Kasumi-1 (cell line): ENCODE measurements around the gene ADAMTSL1.

Experiments used
- DNase-seq, 2 experiments: peaks; one replicate each; lab custom pipeline; 2025; lab: John Stamatoyannopoulos, UW

Gene ADAMTSL1

GRCh38 chr9:18666986-18667772 is 193.2 kb downstream of the ADAMTSL1 start:
- no peak for DNase-seq

GRCh38 chr9:18668944-18669343 is 195.0 kb downstream of the ADAMTSL1 start:
- no peak for DNase-seq

- no peak for DNase-seq
Measured at GRCh38 chr9:18672706-18673105, 198.8 kb downstream of the ADAMTSL1 start.

GRCh38 chr9:18673179-18673578 is 199.2 kb downstream of the ADAMTSL1 start:
- no peak for DNase-seq

GRCh38 chr9:18675332-18675731 is 201.4 kb downstream of the ADAMTSL1 start:
- DNase-seq = no peak

- no peak for DNase-seq
Measured at GRCh38 chr9:18675973-18676372, 202.0 kb downstream of the ADAMTSL1 start.

- DNase-seq = no peak
Measured at GRCh38 chr9:18676525-18676924, 202.6 kb downstream of the ADAMTSL1 start.

GRCh38 chr9:18678821-18679590 is 205.1 kb downstream of the ADAMTSL1 start:
- DNase-seq = no peak

- DNase-seq = no peak
Measured at GRCh38 chr9:18682907-18683306, 209.0 kb downstream of the ADAMTSL1 start.

GRCh38 chr9:18683312-18683711 is 209.4 kb downstream of the ADAMTSL1 start:
- no peak for DNase-seq

- no peak for DNase-seq
Measured at GRCh38 chr9:18683851-18684250, 209.9 kb downstream of the ADAMTSL1 start.

- DNase-seq = no peak
Measured at GRCh38 chr9:18684593-18685317, 210.8 kb downstream of the ADAMTSL1 start.

- no peak for DNase-seq
Measured at GRCh38 chr9:18688581-18689565, 214.9 kb downstream of the ADAMTSL1 start.

- no peak for DNase-seq
Measured at GRCh38 chr9:18689921-18690320, 216.0 kb downstream of the ADAMTSL1 start.

- no peak for DNase-seq
Measured at GRCh38 chr9:18692268-18692667, 218.3 kb downstream of the ADAMTSL1 start.

GRCh38 chr9:18692962-18693361 is 219.0 kb downstream of the ADAMTSL1 start:
- no peak for DNase-seq

GRCh38 chr9:18694959-18695668 is 221.2 kb downstream of the ADAMTSL1 start:
- DNase-seq = no peak

GRCh38 chr9:18698992-18699391 is 225.0 kb downstream of the ADAMTSL1 start:
- no peak for DNase-seq

GRCh38 chr9:18699764-18700163 is 225.8 kb downstream of the ADAMTSL1 start:
- no peak for DNase-seq

GRCh38 chr9:18700714-18701113 is 226.8 kb downstream of the ADAMTSL1 start:
- DNase-seq = no peak
